ENCODE results near the gene CHAD.
A peak's percentile ranks its signal among the peaks of the same experiment; 100 is the strongest.

CHAD gene, protein sequence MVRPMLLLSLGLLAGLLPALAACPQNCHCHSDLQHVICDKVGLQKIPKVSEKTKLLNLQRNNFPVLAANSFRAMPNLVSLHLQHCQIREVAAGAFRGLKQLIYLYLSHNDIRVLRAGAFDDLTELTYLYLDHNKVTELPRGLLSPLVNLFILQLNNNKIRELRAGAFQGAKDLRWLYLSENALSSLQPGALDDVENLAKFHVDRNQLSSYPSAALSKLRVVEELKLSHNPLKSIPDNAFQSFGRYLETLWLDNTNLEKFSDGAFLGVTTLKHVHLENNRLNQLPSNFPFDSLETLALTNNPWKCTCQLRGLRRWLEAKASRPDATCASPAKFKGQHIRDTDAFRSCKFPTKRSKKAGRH

DNA sequence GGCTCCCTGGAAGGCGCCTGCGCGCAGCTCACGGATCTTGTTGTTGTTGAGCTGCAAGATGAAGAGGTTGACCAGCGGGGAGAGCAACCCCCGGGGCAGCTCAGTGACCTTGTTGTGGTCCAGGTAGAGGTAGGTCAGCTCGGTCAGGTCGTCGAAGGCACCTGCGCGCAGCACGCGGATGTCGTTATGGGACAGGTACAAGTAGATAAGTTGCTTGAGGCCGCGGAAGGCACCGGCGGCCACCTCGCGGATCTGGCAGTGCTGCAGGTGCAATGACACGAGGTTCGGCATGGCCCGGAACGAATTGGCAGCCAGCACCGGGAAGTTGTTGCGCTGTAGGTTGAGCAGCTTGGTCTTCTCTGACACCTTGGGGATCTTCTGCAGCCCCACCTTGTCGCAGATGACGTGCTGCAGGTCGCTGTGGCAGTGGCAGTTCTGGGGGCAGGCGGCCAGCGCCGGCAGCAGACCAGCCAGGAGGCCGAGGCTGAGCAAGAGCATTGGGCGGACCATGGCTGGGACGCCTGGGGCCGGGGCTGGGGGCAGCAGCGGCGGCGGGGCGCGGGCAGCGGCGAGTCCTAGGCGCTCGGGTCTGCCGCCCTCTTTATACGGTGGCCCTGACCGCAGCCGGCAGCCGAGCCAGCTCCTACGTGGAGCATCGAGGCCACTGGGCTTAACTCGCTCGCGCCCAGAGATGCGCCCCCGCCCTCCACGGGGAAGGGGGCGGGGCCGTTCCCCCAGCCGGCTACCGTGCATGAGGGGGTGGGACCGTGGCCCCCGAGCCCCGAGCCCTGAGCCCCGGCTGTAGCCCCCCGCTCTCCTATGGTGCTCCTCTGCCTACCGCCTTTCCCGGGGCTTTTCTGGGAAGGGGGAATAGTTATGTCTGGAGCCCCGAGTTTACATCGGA is at the start of gene CHAD:
Gene CHAD (minus strand): TSS at position 577 of the 904 bp plus-strand sequence. CDS start 67 bp downstream, at position 510.
- DNase-seq = no peak

DNA sequence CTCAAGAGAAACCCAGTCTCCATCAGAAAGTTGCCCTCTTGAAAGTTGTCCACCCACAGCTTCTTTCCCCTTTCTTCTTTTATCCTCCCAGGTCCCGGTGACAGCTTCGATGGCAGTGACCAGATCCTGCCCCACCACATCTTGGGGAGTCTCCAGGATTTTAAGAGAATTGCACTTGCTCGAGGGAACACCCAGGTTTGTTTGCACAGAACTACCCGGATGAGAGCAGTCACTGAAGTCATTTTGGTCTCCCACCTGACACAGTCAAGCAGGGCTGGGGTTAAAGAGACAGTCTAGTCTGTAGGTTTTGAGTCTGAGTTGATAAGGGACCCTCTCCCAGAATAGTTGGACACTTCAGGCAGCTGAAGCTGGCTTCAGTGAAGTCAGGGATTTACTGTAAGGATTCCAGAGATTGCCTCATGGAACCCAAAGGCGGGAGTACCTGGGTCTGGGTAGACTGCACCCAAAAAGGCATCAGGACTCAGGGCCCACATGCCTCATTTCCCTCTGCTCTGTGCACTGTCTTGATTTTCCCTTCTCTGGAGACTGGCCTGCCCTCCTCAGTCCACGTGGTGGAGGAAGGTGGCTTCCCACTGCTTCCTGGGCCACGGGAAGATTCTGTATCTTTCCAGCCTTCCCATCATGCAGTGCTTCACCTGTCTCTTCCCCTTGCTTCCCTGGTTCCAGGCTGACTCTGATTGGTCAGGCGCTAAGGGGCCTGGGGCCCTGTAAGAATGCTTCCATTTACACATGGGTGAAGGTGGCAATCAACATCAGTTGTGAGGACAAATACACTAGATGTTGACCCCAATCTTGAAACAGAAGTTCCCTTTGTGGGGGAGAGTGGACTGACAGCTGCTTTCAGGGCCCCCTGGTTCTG is 49.1 kb upstream of the CHAD start:
- DNase-seq = no peak

- DNase-seq = no peak
These were observed 48.3 kb upstream of the CHAD start for GRCh38 chr17:50517011-50517410.

DNA sequence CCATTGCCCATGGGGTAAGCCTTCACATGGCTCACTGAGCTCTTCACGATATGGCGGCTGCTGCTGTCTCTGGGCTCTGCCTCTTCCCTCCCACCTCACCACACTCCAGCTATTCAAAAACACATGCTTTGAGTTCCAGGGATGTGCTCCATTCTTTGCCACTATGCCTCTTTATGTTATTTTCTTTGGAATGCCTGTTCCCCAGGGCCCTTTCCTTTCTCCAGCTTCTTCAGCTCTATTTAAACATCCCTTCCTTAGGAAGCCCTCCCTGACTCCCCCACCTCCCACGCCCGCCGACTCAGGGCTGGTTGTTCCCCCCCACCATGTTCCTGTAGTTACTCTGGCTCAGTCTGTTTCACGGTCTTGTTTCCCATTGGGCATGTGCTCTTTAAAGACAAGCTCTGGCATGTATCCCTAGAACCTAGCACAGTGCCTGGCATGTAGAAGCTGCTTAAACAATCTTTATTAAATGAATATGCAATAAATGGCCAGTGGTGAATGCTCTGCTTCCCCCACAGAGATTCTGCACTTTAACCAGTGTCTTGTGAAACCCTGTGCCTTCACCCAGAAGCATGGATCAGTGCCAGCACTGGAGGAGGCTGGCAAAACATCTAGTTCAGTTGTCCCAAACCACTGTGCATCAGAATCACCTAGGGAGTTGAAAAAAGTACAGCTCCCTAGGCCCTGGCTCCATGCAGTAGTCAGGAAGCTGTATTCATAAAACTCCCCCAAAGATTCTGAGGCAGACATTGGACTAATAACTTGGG is 46.4 kb upstream of the CHAD start:
- no peak for DNase-seq

GRCh38 chr17:50514388-50514787 is 45.7 kb upstream of the CHAD start:
- DNase-seq = no peak

GRCh38 chr17:50513495-50513894 is 44.8 kb upstream of the CHAD start:
- no peak for DNase-seq

DNA sequence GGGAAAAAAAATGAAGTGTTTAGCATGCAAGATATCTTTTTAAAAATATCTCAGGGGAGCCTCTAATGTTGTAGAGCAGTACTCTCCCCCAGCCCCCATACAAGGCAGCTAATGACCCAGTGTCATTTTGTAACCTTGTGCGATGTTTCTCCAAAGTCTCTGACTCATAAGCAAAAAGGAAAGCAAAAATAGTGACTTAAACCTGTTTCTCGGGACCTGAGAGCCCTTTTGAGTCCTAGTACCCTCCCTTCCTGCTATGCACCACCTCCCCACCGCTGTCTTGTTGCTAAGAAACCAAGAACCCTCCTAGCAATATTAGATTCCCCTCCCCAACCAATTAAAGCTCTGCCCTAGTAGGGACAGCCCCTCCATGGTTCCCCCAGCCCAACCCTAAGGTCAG is 42.4 kb upstream of the CHAD start:
- peak; percentile 19 for DNase-seq

DNA sequence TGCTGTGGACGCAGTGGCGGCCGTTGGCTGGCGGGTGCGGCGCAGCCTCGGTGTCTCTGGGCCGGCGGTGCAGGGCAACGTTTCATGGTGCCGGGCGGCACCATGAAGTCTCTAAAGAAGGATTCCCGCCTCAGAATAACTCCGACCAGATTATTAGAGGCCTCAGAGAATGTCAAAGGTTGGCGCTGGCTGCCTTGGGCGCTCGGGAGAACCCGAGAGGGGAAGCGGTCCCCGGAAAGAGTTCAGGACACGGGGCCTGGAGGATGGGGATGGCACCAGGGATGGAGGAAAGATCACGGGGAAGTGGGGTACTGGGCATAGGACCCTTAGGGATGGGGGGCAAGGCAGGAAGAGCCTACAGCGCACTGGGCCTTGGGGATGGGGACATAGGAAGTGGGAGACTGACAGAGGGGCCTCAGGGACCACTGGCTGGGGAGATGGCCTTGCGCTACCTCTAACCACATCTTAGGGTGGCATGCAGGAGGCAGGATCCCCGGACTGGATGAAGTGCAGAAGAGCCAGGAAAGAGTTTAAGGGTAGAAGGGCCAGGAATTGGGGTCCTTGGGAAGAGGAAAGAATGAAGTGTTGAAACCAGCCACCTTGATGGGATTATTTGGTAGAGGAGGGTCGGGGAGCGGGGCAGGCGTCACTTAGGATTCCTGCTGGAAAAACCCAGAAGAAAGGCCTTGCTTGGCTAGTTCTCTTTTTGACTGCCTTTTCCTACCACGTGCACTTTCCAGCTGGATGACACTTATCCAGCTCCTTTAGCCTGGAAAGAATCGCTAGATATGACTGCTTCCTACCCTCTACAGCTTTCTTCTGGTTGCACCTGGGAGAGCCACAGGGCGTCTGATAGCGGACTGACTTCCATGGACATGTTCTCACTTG is 40.1 kb upstream of the CHAD start:
- DNase-seq = no peak

- DNase-seq = peak; percentile 76
These were observed 39.3 kb upstream of the CHAD start, which contains the start of gene MYCBPAP for GRCh38 chr17:50507871-50508572. Gene MYCBPAP (plus strand): TSS chr17:50508439. CDS start chr17:50508675, 236 bp downstream.

GRCh38 chr17:50506298-50506697 is 37.6 kb upstream of the CHAD start:
- DNase-seq = no peak

DNA sequence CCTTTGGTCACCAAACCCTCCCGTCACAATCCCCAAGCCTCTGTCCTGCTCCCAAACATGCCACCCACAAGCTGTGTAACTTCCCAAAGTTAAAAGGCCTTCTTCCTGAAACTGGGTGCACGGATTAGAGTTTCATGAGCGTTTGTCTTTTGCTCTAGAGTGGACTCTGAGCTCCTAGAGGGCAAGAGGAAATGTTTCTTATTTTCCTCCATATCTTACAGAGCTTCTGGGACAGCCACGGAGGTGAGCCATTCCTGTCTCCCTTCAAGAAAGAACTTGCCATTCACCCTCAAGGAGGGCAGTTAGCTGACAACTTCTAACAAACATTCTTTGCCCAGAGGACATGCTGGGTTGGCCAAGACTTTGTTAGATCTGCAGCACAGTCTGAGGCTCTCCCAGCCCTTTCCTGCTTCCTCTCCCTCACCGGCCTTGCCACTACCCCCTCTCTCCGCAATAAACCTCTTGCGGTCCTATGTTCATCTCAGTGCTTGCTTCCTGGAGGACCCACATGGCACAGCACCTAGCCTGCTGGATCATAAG is 37.0 kb upstream of the CHAD start:
- no peak for DNase-seq

GRCh38 chr17:50502301-50502990 is 33.8 kb upstream of the CHAD start:
- DNase-seq = no peak

- DNase-seq = no peak
These were observed 32.4 kb upstream of the CHAD start for GRCh38 chr17:50501054-50501453.

DNA sequence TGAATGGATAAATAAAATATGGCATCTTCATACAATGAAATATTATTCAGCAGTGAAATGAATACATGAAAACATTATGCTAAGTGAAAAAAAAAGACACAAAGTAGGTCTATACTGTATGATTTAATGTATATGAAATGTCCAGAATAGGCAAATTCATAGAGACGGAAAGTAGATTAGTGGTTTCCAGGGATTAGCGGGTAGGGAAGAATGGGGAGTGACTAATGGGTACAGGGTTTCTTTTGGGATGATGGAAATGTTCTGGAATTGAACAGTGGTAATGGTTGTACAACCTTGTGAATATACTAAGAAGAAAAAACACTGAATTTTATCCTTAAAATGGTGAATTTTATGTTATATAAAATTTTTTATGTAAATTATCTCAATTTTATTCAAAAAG is 31.0 kb upstream of the CHAD start:
- no peak for DNase-seq

DNA sequence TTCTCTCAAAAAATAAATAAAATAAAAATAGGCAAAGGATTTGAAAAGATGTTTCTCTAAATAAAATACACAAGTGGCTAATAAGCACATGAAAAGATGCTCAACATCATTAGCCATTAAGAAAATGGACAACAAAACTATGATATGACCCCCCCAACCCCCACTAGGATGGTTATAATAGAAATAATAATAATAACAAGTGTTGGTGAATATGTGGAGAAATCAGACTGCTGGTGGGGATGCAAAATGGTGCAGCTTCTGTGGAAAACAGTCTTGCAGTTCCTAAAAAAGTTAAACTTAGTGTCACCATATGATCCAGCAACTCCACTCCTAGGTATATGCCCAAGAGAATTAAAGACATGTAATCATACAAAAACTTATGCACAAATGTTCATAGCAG is 30.6 kb upstream of the CHAD start:
- no peak for DNase-seq

DNA sequence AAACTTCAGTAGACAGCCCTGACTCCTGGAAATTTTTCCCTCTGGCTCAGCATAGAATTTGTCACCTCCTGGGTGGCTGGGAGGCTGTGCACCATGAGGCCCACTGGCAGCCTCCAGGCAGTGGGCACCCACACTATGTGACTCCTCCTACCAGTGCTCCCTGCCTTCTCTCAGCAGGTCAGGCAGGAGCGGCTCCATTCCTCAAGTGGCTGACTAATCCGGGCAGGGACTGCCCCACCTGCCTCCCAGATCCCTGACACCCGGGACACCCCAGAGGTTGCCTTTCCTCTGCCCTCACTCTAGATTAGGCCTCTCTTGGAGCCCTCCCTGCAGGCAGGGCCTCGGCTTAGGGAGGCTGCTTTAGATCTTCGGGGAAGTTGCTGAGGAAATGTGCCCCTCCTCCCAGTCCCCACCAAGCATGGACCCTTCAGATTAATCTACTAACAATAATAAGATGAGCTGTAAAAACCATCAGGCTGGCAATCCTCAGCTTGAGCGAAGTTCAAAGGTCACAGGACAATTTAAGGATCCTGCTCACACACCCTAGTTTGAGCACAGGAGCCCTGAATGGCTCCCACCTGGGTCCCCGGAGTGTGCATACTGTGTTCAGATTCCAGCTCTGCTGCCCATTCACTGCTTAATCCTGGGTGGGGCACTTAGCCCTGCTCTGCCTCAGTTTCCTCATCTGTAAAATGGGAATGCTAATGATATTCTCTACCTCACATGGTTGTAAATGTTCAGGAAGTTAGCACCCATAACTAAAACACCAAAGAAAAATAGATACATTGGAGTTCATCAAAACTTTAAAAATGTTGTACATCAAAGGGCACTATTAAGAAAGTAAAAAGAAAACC is 29.6 kb upstream of the CHAD start:
- DNase-seq = no peak

- DNase-seq = no peak
These were observed 27.2 kb upstream of the CHAD start for GRCh38 chr17:50495918-50496317.

- no peak for DNase-seq
These were observed 26.6 kb upstream of the CHAD start for GRCh38 chr17:50495217-50495823.

Data from activated effector memory CD4-positive, alpha-beta T cell treated with Interleukin-2 at 50 U/mL for 16 hours (primary cell).